Ishikawa (cell line): Measurements from ENCODE around the gene MMS19.

Experiments used
- CEBPB ChIP-seq: IDR thresholded peaks from 2 replicates; pipeline ENCODE4 v1.6.1; 2012
- CREB1 ChIP-seq: IDR thresholded peaks from 2 replicates; pipeline ENCODE4 v1.6.1; 2012; ENCODE audit warnings: low read depth
- EGR1 ChIP-seq: IDR thresholded peaks from 2 replicates; pipeline ENCODE4 v1.6.1; 2012
- EP300 ChIP-seq: IDR thresholded peaks from 2 replicates; pipeline ENCODE4 v1.6.1; 2012; ENCODE audit warnings: borderline replicate concordance
- FOXM1 ChIP-seq: IDR thresholded peaks from 2 replicates; pipeline ENCODE4 v1.6.1; 2012; ENCODE audit warnings: low read depth, borderline replicate concordance
- MAX ChIP-seq: IDR thresholded peaks from 2 replicates; pipeline ENCODE4 v1.6.1; 2012
- NFIC ChIP-seq: IDR thresholded peaks from 2 replicates; pipeline ENCODE4 v1.6.1; 2012
- RAD21 ChIP-seq: IDR thresholded peaks from 2 replicates; pipeline ENCODE4 v1.6.1; 2012; ENCODE audit warnings: low read depth
- TAF1 ChIP-seq: IDR thresholded peaks from 2 replicates; pipeline ENCODE4 v1.6.1; 2012; ENCODE audit warnings: low read depth, mild to moderate bottlenecking
- TCF12 ChIP-seq: IDR thresholded peaks from 2 replicates; pipeline ENCODE4 v1.6.1; 2012; ENCODE audit warnings: low read depth
- TEAD4 ChIP-seq: IDR thresholded peaks from 2 replicates; pipeline ENCODE4 v1.6.1; 2012
- USF1 ChIP-seq: IDR thresholded peaks from 2 replicates; pipeline ENCODE4 v1.6.1; 2012
- YY1 ChIP-seq: IDR thresholded peaks from 2 replicates; pipeline ENCODE4 v1.6.1; 2012; ENCODE audit warnings: low read depth
- ZBTB7A ChIP-seq: IDR thresholded peaks from 2 replicates; pipeline ENCODE4 v1.6.1; 2012; ENCODE audit warnings: low read depth
- TF ChIP-seq, protein P1 (sequence below): IDR thresholded peaks from 2 replicates; pipeline ENCODE4 v1.6.1; 2012; ENCODE audit warnings: low read depth, mild to moderate bottlenecking

Gene MMS19

DNA sequence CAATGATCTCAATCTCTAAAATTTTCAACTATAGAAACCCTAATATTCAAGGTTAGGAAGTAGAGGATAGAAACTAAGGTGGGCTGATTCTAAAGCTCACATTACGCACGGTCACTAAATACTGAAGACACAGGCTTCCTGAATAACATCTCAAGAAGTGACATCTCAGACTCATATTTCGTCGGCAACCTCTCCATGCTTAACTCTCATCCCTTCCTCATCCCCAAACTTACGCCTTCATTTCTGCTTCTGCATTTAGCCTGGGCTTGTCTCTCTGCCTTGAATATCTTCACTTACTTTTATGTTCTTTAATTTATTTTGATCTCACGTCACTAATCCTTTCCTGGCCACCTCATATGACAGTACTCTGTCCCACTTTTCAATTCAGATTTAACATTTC lies 63.0 kb downstream of the MMS19 start:
- no peak for TF ChIP-seq TCF12
- no peak for TF ChIP-seq NFIC
- TF ChIP-seq CREB1: no peak
- no peak for TF ChIP-seq YY1
- TF ChIP-seq, protein P1, sequence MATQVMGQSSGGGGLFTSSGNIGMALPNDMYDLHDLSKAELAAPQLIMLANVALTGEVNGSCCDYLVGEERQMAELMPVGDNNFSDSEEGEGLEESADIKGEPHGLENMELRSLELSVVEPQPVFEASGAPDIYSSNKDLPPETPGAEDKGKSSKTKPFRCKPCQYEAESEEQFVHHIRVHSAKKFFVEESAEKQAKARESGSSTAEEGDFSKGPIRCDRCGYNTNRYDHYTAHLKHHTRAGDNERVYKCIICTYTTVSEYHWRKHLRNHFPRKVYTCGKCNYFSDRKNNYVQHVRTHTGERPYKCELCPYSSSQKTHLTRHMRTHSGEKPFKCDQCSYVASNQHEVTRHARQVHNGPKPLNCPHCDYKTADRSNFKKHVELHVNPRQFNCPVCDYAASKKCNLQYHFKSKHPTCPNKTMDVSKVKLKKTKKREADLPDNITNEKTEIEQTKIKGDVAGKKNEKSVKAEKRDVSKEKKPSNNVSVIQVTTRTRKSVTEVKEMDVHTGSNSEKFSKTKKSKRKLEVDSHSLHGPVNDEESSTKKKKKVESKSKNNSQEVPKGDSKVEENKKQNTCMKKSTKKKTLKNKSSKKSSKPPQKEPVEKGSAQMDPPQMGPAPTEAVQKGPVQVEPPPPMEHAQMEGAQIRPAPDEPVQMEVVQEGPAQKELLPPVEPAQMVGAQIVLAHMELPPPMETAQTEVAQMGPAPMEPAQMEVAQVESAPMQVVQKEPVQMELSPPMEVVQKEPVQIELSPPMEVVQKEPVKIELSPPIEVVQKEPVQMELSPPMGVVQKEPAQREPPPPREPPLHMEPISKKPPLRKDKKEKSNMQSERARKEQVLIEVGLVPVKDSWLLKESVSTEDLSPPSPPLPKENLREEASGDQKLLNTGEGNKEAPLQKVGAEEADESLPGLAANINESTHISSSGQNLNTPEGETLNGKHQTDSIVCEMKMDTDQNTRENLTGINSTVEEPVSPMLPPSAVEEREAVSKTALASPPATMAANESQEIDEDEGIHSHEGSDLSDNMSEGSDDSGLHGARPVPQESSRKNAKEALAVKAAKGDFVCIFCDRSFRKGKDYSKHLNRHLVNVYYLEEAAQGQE: no peak
- no peak for TF ChIP-seq CEBPB
- no peak for TF ChIP-seq RAD21
- TF ChIP-seq FOXM1: no peak
- TF ChIP-seq EP300: no peak
- TF ChIP-seq ZBTB7A: no peak
- TF ChIP-seq MAX: no peak
- no peak for TF ChIP-seq TEAD4
- no peak for TF ChIP-seq TAF1
- no peak for TF ChIP-seq EGR1
- TF ChIP-seq USF1: no peak

- no peak for TF ChIP-seq MAX
- TF ChIP-seq TEAD4: no peak
- TF ChIP-seq TCF12: no peak
- no peak for TF ChIP-seq CREB1
- no peak for TF ChIP-seq RAD21
- TF ChIP-seq, protein P1: no peak
- no peak for TF ChIP-seq EGR1
- no peak for TF ChIP-seq USF1
- TF ChIP-seq CEBPB: no peak
- no peak for TF ChIP-seq ZBTB7A
- TF ChIP-seq EP300: no peak
- no peak for TF ChIP-seq TAF1
- TF ChIP-seq YY1: no peak
- no peak for TF ChIP-seq FOXM1
- no peak for TF ChIP-seq NFIC
Measured at GRCh38 chr10:97434557-97434956, 63.7 kb downstream of the MMS19 start.

- TF ChIP-seq NFIC (no peak), RAD21 (no peak), TAF1 (no peak), TEAD4 (no peak), EP300 (no peak), USF1 (no peak), MAX (no peak), ZBTB7A (no peak), EGR1 (no peak), CREB1 (no peak), CEBPB (no peak), YY1 (no peak)
- TF ChIP-seq, protein P1: no peak
Measured at GRCh38 chr10:97434055-97434454, 64.2 kb downstream of the MMS19 start.

- TF ChIP-seq FOXM1: no peak
Measured at GRCh38 chr10:97428572-97428981, 69.6 kb downstream of the MMS19 start.
